Parathyroid adenoma (tissue), 2 donors: ENCODE measurements around the gene PALM.

ENCODE experiments used
- H2AFZ ChIP-seq: fragments of 300-600 bp; sonication (generic); one replicate; pipeline ENCODE4 v1.7.0; 2017; ENCODE audit warnings: antibody characterized with exemption, mild to moderate bottlenecking
- H3K27ac ChIP-seq: fragments of 300-600 bp; sonication (generic); one replicate; pipeline ENCODE4 v1.7.0; 2017
- H3K27me3 ChIP-seq: fragments of 300-600 bp; sonication (generic); one replicate; pipeline ENCODE4 v1.7.0; 2017; ENCODE audit warnings: low read length; ENCODE audit not compliant: control insufficient read depth, insufficient read depth
- H3K36me3 ChIP-seq: fragments of 300-600 bp; sonication (generic); one replicate; pipeline ENCODE4 v1.7.0; 2017; ENCODE audit warnings: low read length; ENCODE audit not compliant: control insufficient read depth, insufficient read depth
- H3K4me1 ChIP-seq: fragments of 300-600 bp; sonication (generic); one replicate; pipeline ENCODE4 v1.7.0; 2017; ENCODE audit warnings: control low read depth
- H3K4me2 ChIP-seq: fragments of 300-600 bp; sonication (generic); one replicate; pipeline ENCODE4 v1.7.0; 2017; ENCODE audit warnings: low read length
- H3K4me3 ChIP-seq: fragments of 300-600 bp; sonication (generic); one replicate; pipeline ENCODE4 v1.7.0; 2017; ENCODE audit warnings: low read depth, low read length
- H3K79me2 ChIP-seq: fragments of 300-600 bp; sonication (generic); one replicate; pipeline ENCODE4 v1.7.0; 2017; ENCODE audit warnings: control low read depth
- H3K9ac ChIP-seq: fragments of 300-600 bp; sonication (generic); one replicate; pipeline ENCODE4 v1.7.0; 2017; ENCODE audit warnings: mild to moderate bottlenecking
- H3K9me3 ChIP-seq: fragments of 300-600 bp; sonication (generic); one replicate; pipeline ENCODE4 v1.7.0; 2017; ENCODE audit warnings: low read length; ENCODE audit not compliant: control insufficient read depth
- TF ChIP-seq, protein P1 (sequence below): fragments of 300-600 bp; sonication (generic); IDR thresholded peaks from one replicate; pipeline ENCODE4 v1.7.0; 2017; ENCODE audit warnings: antibody characterized with exemption, mild to moderate bottlenecking
- donor health status: primary hyperparathyroidism.

The PALM gene

DNA sequence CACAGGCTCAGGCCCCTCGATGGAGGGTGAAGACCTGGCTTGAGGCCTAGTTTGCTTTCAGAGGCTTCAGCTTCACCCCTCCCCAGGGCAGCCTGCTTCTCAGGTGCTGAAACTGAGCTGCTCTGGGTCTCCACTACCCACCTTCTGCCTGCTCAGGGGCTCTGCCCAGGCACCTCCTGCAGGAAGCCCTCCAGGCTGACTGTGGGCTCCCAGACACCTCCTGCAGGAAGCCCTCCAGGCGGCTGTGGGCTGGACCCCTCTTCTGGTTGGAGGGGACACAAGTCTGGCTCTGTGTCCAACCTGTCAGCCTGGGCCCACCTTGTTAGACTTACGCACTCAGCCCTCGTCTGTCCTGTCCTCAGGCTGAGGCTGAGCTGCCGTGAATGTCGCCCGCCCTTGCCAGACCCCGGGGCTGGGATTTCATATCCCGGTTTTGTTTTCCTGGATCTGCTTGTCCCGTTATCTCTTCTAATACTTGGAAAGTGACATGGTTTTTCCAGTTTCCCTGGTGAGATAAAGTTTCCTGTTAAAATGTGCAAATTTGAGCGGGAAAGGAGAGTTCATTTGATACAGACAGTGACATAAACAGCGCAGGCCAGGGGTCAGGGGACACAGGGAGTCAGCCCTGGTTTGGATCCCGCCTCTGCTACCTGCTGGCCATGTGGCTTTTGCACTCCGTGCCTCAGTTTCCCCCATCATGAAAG lies 21.4 kb downstream of the PALM start:
- no peak overlapping the region for H2AFZ ChIP-seq
- no peaks in the 10 kb centered on the region for H3K27me3 ChIP-seq
- no peaks in the 10 kb centered on the region for H3K79me2 ChIP-seq
- TF ChIP-seq, protein P1, sequence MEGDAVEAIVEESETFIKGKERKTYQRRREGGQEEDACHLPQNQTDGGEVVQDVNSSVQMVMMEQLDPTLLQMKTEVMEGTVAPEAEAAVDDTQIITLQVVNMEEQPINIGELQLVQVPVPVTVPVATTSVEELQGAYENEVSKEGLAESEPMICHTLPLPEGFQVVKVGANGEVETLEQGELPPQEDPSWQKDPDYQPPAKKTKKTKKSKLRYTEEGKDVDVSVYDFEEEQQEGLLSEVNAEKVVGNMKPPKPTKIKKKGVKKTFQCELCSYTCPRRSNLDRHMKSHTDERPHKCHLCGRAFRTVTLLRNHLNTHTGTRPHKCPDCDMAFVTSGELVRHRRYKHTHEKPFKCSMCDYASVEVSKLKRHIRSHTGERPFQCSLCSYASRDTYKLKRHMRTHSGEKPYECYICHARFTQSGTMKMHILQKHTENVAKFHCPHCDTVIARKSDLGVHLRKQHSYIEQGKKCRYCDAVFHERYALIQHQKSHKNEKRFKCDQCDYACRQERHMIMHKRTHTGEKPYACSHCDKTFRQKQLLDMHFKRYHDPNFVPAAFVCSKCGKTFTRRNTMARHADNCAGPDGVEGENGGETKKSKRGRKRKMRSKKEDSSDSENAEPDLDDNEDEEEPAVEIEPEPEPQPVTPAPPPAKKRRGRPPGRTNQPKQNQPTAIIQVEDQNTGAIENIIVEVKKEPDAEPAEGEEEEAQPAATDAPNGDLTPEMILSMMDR, result no peak
- H3K4me1 ChIP-seq, result no peaks in the 10 kb centered on the region
- no peak overlapping the region for H3K4me3 ChIP-seq
- no peak overlapping the region for H3K9ac ChIP-seq
- H3K36me3 ChIP-seq, result no peaks in the 10 kb centered on the region
- no peak overlapping the region for H3K4me2 ChIP-seq
- no peak overlapping the region for H3K27ac ChIP-seq
- H3K9me3 ChIP-seq, result no peaks in the 10 kb centered on the region

- H3K4me1 ChIP-seq, result no peaks in the 10 kb centered on the region
- TF ChIP-seq, protein P1, result no peak
- H3K4me3 ChIP-seq, result no peak overlapping the region
These were observed 22.3 kb downstream of the PALM start for GRCh38 chr19:731000-731399.

DNA sequence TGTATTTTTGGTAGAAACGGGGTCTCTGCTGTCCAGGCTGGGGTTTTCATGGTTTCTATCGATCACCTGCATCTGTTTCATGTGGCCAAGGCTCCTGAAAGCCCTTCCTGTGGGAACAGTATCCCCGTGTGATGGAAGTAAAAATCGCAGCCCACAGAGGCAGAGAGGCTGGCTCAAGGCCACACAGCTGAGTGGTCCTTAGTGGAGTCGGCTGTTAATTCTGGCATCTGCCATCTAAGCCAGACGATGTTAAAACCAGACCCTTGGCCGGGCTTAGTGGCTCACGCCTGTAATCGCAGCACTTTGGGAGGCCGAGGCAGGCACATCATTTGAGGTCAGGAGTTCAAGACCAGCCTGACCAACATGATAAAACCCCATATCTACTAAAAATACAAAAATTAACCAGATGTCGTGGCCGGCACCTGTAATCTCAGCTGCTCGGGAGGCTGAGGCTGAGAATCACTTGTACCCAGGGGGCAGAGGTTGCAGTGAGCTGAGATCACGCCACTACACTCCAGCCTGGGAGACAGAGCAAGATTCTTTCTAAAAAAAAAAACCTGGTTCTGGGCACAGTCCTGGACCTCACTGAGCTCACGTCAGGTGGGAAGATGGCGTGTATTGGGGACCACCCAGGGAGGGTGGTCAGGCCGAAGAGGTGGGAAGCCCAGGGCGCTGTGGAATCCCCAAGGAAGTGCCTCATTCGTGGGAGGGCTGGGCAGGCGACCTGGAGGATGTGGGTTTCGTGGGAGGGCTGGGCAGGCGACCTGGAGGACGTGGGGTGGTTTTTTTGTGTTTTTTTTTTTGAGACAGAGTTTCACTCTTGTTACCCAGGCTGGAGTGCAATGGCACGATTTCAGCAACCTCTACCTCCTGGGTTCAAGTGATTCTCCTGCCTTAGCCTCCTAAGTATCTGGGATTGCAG lies 23.7 kb downstream of the PALM start:
- no peaks in the 10 kb centered on the region for H3K36me3 ChIP-seq

More at GRCh38 chr19:731000-731399, 22.3 kb downstream of the PALM start:
- Histone ChIP-seq H3K9ac (no peak overlapping the region), H2AFZ (no peak overlapping the region), H3K79me2 (no peaks in the 10 kb centered on the region), H3K27ac (no peak overlapping the region), H3K36me3 (no peaks in the 10 kb centered on the region), H3K4me2 (no peak overlapping the region), H3K9me3 (no peaks in the 10 kb centered on the region), H3K27me3 (no peaks in the 10 kb centered on the region)

DNA sequence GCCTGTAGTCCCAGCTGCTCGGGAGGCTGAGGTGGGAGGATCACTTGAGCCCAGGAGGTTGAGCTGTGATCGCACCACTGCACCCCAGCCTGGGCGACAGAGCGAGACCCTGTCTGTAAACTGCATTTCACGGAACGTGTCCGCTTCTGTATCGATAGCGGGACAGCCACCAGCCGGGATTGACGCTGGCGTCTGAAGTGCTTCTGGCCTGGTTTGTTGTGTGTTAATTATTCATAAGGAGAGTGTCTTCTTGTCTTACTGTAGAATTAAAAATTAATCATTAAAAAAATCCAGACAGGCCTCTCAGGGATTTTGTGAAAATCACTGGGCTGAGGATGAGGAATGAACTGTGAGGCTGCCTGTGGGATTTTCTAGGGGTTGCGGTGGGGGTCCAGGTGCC lies 26.0 kb downstream of the PALM start:
- Histone ChIP-seq H3K4me1 (no peaks in the 10 kb centered on the region), H2AFZ (no peak overlapping the region), H3K27me3 (no peaks in the 10 kb centered on the region), H3K9ac (no peak overlapping the region), H3K79me2 (no peaks in the 10 kb centered on the region), H3K27ac (no peak overlapping the region), H3K9me3 (no peaks in the 10 kb centered on the region), H3K4me2 (no peak overlapping the region), H3K4me3 (no peak overlapping the region), H3K36me3 (no peaks in the 10 kb centered on the region)
- TF ChIP-seq, protein P1, result no peak

More for the DNA sequence above, 23.7 kb downstream of the PALM start:
- no peak overlapping the region for H3K9ac ChIP-seq
- H3K4me1 ChIP-seq, result no peaks in the 10 kb centered on the region
- no peak overlapping the region for H3K4me2 ChIP-seq
- H3K9me3 ChIP-seq, result no peaks in the 10 kb centered on the region
- TF ChIP-seq, protein P1, result no peak
- H3K27me3 ChIP-seq, result no peaks in the 10 kb centered on the region
- H2AFZ ChIP-seq, result no peak overlapping the region
- no peak overlapping the region for H3K27ac ChIP-seq
- no peak overlapping the region for H3K4me3 ChIP-seq
- H3K79me2 ChIP-seq, result no peaks in the 10 kb centered on the region
